K562 (cell line): ENCODE measurements around the gene HNRNPDL. TPM values are rescaled to one million over a fixed set of nuclear protein-coding genes. Genes with fewer than 3 reads are reported as not detected.
A peak's percentile ranks its signal among the peaks of the same experiment; 100 is the strongest.

Experiments
- CC2D1A ChIP-seq: fragments of 450-650 bp; IDR thresholded peaks from 2 replicates; pipeline ENCODE4 v1.6.1; 2017; ENCODE audit warnings: mild to moderate bottlenecking
- CEBPG ChIP-seq, 3 experiments: fragments of 200-800 bp in 1 of 3; sonication (Bioruptor generic) in 1 of 3; sonication (generic) in 1 of 3; formaldehyde crosslinking in 1 of 3; IDR thresholded peaks in 2 of 3; conservative IDR thresholded peaks in 1 of 3; 2 replicates each; pipeline versions ENCODE4 v1.6.1 to v1.8.0; 2016 to 2022; ENCODE audit warnings: missing compliant biosample characterization in 2 of 3, missing genetic modification characterization in 2 of 3, mild to moderate bottlenecking in 1 of 3, missing genetic modification reagents in 1 of 3
- KDM4B ChIP-seq, 2 experiments: fragments of 450-650 bp in 1 of 2; sonication (generic) in 1 of 2; IDR thresholded peaks; 2 replicates each; pipeline ENCODE4 v1.6.1; 2016 to 2017; ENCODE audit warnings: borderline replicate concordance in 2 of 2, antibody characterized with exemption in 1 of 2, low read depth in 1 of 2, mild to moderate bottlenecking in 1 of 2
- MAX ChIP-seq: sonication (generic); formaldehyde crosslinking; IDR thresholded peaks from 2 replicates; pipeline ENCODE4 v1.9.0; 2022; ENCODE audit warnings: mild to moderate bottlenecking, missing genetic modification reagents
- MBD2 ChIP-seq: sonication (generic); IDR thresholded peaks from 2 replicates; pipeline ENCODE4 v1.6.1; 2016; ENCODE audit warnings: low read depth, borderline replicate concordance
- MED1 ChIP-seq: sonication (generic); formaldehyde crosslinking; IDR thresholded peaks from 2 replicates; pipeline ENCODE4 v1.8.1; 2023; ENCODE audit warnings: missing genetic modification reagents, borderline replicate concordance
- MEF2D ChIP-seq: conservative IDR thresholded peaks from 2 replicates; pipeline ENCODE4 v1.6.1; 2016; ENCODE audit warnings: low read depth, missing genetic modification characterization, missing compliant biosample characterization
- MLLT1 ChIP-seq, 2 experiments: fragments of 450-650 bp; IDR thresholded peaks; 2 replicates each; pipeline ENCODE4 v1.6.1; 2016
- MYBL2 ChIP-seq, 2 experiments: fragments of 450-650 bp in 1 of 2; sonication (generic) in 1 of 2; formaldehyde crosslinking in 1 of 2; IDR thresholded peaks; 2 replicates each; pipeline versions ENCODE4 v1.6.1 to v1.8.1; 2017 to 2022; ENCODE audit warnings: borderline replicate concordance in 1 of 2, inconsistent platforms in 1 of 2, low read depth in 1 of 2, mild to moderate bottlenecking in 1 of 2, missing genetic modification reagents in 1 of 2, moderate library complexity in 1 of 2
- NCOR1 ChIP-seq: fragments of 450-650 bp; IDR thresholded peaks from 2 replicates; pipeline ENCODE4 v1.6.1; 2016; ENCODE audit warnings: mild to moderate bottlenecking, moderate library complexity
- NR3C1 ChIP-seq: sonication (generic); formaldehyde crosslinking; IDR thresholded peaks from 2 replicates; pipeline ENCODE4 v1.8.1; 2022; ENCODE audit warnings: missing genetic modification reagents
- PPARD ChIP-seq: fragments of 250-450 bp; sonication (Bioruptor Pico); IDR thresholded peaks from 2 replicates; pipeline ENCODE4 v1.8.0; 2022; ENCODE audit warnings: inconsistent platforms, mild to moderate bottlenecking, moderate library complexity
- RBBP5 ChIP-seq: fragments of 200-600 bp; sonication (generic); IDR thresholded peaks from 2 replicates; pipeline ENCODE4 v1.6.1; 2012; ENCODE audit warnings: borderline replicate concordance, mild to moderate bottlenecking, low read length, control low read depth, inconsistent platforms; ENCODE audit not compliant: insufficient read depth, poor library complexity, severe bottlenecking
- RBM22 ChIP-seq: fragments of 200-400 bp; formaldehyde crosslinking; IDR thresholded peaks from 2 replicates; pipeline ENCODE4 v1.6.1; 2018; ENCODE audit warnings: low read length, low read depth; ENCODE audit not compliant: poor library complexity, severe bottlenecking
- SAP30 ChIP-seq: fragments of 200-600 bp; sonication (generic); IDR thresholded peaks from 2 replicates; pipeline ENCODE4 v1.6.1; 2012; ENCODE audit warnings: borderline replicate concordance, low read depth, mild to moderate bottlenecking, moderate library complexity, low read length, control low read depth, inconsistent platforms; ENCODE audit not compliant: insufficient read depth, poor library complexity, severe bottlenecking
- SNAPC5 ChIP-seq: fragments of 250-450 bp; sonication (Bioruptor Pico); IDR thresholded peaks from 2 replicates; pipeline ENCODE4 v1.8.0; 2021; ENCODE audit warnings: moderate library complexity, mild to moderate bottlenecking, inconsistent platforms
- SNIP1 ChIP-seq: fragments of 450-650 bp; IDR thresholded peaks from 2 replicates; pipeline ENCODE4 v1.7.1; 2017; ENCODE audit warnings: low read depth, mild to moderate bottlenecking
- TEAD2 ChIP-seq: fragments of 450-650 bp; IDR thresholded peaks from 2 replicates; pipeline ENCODE4 v1.6.1; 2016; ENCODE audit warnings: missing genetic modification characterization, control low read depth, missing compliant biosample characterization
- ZBTB7A ChIP-seq: IDR thresholded peaks from 2 replicates; pipeline ENCODE4 v1.6.1; 2011; ENCODE audit warnings: low read depth, mild to moderate bottlenecking, low read length, moderate library complexity, borderline replicate concordance; ENCODE audit not compliant: control insufficient read depth
- ZKSCAN1 ChIP-seq: fragments of 150-350 bp; IDR thresholded peaks from 2 replicates; pipeline ENCODE4 v1.6.1; 2016; ENCODE audit warnings: low read depth, low read length
- ZNF239 ChIP-seq: fragments of 250-450 bp; sonication (Bioruptor Pico); IDR thresholded peaks from 2 replicates; pipeline ENCODE4 v1.4.0; 2020; ENCODE audit warnings: mild to moderate bottlenecking
- polyA plus RNA-seq, 8 experiments: library from polyadenylated mRNA; depleted of rRNA in 4 of 8; stranded (reverse) in 5 of 8; unstranded in 3 of 8; fragments of >200 nt; fragmentation: Nextera tagmentation in 2 of 8; fragmentation: Illumina TruSeq in 1 of 8; extraction: Ambion mirVana in 2 of 8; extraction: Trizol in 1 of 8; gene quantifications; 2 replicates each; pipeline versions ENCODE4 v1.2.1 to v1.2.3, GENCODE V29; 2011 to 2014; ENCODE audit warnings: inconsistent platforms in 1 of 8, missing spikeins in 1 of 8
- total RNA-seq, 7 experiments: library from RNA; depleted of rRNA in 6 of 7; stranded (reverse); fragments of >200 nt in 6 of 7; fragmentation: Illumina TruSeq in 2 of 7; extraction: Trizol in 2 of 7; gene quantifications; 2 replicates each; pipeline versions ENCODE4 v1.2.1 to v1.2.3, GENCODE V29; 2011 to 2021; ENCODE audit warnings: low replicate concordance in 1 of 7
- TF ChIP-seq, protein P1 (sequence below): fragments of 250-450 bp; sonication (Bioruptor Pico); IDR thresholded peaks from 2 replicates; pipeline ENCODE4 v1.5.0; 2022; ENCODE audit warnings: mild to moderate bottlenecking

The HNRNPDL gene
- total and polyA plus RNA-seq, 9 of the 15 experiments (the other 6 are each of a cell fraction or from before 2014, with no cell fraction given), result 243 to 652 (median 351) TPM

GRCh38 chr4:82430193-82430963, at the start of gene HNRNPDL, which contains the start of gene ENOPH1 (continued):
- no peak for TF ChIP-seq SNIP1
- no peak; a peak in 1 of 4 replicates for TF ChIP-seq KDM4B (IDR thresholded peaks at IDR 0.05; ENCODE audit: borderline replicate concordance in 2 of 2, low read depth in 1 of 2)
- no peak for TF ChIP-seq RBM22
- TF ChIP-seq PPARD (CRISPR knock-in tag), result no peak
- TF ChIP-seq, protein P1, sequence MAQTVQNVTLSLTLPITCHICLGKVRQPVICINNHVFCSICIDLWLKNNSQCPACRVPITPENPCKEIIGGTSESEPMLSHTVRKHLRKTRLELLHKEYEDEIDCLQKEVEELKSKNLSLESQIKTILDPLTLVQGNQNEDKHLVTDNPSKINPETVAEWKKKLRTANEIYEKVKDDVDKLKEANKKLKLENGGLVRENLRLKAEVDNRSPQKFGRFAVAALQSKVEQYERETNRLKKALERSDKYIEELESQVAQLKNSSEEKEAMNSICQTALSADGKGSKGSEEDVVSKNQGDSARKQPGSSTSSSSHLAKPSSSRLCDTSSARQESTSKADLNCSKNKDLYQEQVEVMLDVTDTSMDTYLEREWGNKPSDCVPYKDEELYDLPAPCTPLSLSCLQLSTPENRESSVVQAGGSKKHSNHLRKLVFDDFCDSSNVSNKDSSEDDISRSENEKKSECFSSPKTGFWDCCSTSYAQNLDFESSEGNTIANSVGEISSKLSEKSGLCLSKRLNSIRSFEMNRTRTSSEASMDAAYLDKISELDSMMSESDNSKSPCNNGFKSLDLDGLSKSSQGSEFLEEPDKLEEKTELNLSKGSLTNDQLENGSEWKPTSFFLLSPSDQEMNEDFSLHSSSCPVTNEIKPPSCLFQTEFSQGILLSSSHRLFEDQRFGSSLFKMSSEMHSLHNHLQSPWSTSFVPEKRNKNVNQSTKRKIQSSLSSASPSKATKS (CRISPR knock-in tag), result no peak
- no peak for TF ChIP-seq MYBL2 (IDR thresholded peaks at IDR 0.05; ENCODE audit: low read depth)
- TF ChIP-seq MYBL2 (CRISPR knock-in tag; IDR thresholded peaks at IDR 0.05; ENCODE audit: borderline replicate concordance), result no peak
- TF ChIP-seq NCOR1, result peak; percentile 61
- 0 out of 2 replicates have a peak, but pooled peaks have one; percentile 15 for TF ChIP-seq MBD2
- TF ChIP-seq CEBPG (CRISPR knock-in tag; IDR thresholded peaks at IDR 0.05), result no peak
- no peak for TF ChIP-seq CEBPG (tag; conservative IDR thresholded peaks at IDR 0.05 in 1 of 2, IDR thresholded peaks at IDR 0.05 in 1 of 2)
- no peak for TF ChIP-seq CC2D1A
- TF ChIP-seq SNAPC5 (CRISPR knock-in tag), result no peak
- no peak for TF ChIP-seq TEAD2 (tag)
- TF ChIP-seq SAP30, result no peak
- no peak for TF ChIP-seq ZKSCAN1
- TF ChIP-seq NR3C1 (CRISPR knock-in tag), result no peak
- no peak for TF ChIP-seq ZNF239 (CRISPR knock-in tag)
- no peak for TF ChIP-seq MLLT1 (IDR thresholded peaks at IDR 0.05)
- no peak for TF ChIP-seq MEF2D (tag)
- peak; percentile 94 for TF ChIP-seq MAX
- TF ChIP-seq ZBTB7A, result peak; percentile 70; the same call in 1 of the 2 replicates
- no peak for TF ChIP-seq MED1 (CRISPR knock-in tag)
- peak; percentile 51 for TF ChIP-seq RBBP5
